Kidney glomerular epithelial cell (primary cell): ENCODE data around the gene RHBDL3.

Experiments
- DNase-seq: peaks from one replicate; lab custom pipeline; 2025; lab: John Stamatoyannopoulos, UW

The RHBDL3 gene

GRCh38 chr17:32266389-32267301, 1.0 kb downstream of the RHBDL3 start:
- no peak for DNase-seq

- no peak for DNase-seq
Observed at GRCh38 chr17:32267690-32268205, 2.1 kb downstream of the RHBDL3 start.

- no peak for DNase-seq
Observed at GRCh38 chr17:32268734-32269288, 3.2 kb downstream of the RHBDL3 start.

- DNase-seq = no peak
Observed at GRCh38 chr17:32269377-32269776, 3.7 kb downstream of the RHBDL3 start.

- DNase-seq = no peak
Observed at GRCh38 chr17:32271844-32272243, 6.2 kb downstream of the RHBDL3 start.

GRCh38 chr17:32274101-32274500, 8.5 kb downstream of the RHBDL3 start:
- DNase-seq = no peak

GRCh38 chr17:32274643-32275042, 9.0 kb downstream of the RHBDL3 start:
- no peak for DNase-seq

GRCh38 chr17:32275060-32276042, 9.7 kb downstream of the RHBDL3 start:
- DNase-seq = peak; percentile 40

GRCh38 chr17:32276171-32276601, 10.6 kb downstream of the RHBDL3 start:
- no peak for DNase-seq

GRCh38 chr17:32277284-32277683, 11.7 kb downstream of the RHBDL3 start:
- DNase-seq = no peak

- no peak for DNase-seq
Observed at GRCh38 chr17:32278815-32279214, 13.2 kb downstream of the RHBDL3 start.

- DNase-seq = no peak
Observed at GRCh38 chr17:32279891-32280716, 14.5 kb downstream of the RHBDL3 start.

GRCh38 chr17:32281011-32281451, 15.4 kb downstream of the RHBDL3 start:
- no peak for DNase-seq

GRCh38 chr17:32283745-32284201, 18.1 kb downstream of the RHBDL3 start:
- no peak for DNase-seq

- no peak for DNase-seq
Observed at GRCh38 chr17:32285306-32285705, 19.7 kb downstream of the RHBDL3 start.

- no peak for DNase-seq
Observed at GRCh38 chr17:32285746-32286517, 20.3 kb downstream of the RHBDL3 start.

GRCh38 chr17:32286518-32286900, 20.9 kb downstream of the RHBDL3 start:
- no peak for DNase-seq

GRCh38 chr17:32287804-32288511, 22.3 kb downstream of the RHBDL3 start:
- DNase-seq = no peak

GRCh38 chr17:32288615-32289014, 23.0 kb downstream of the RHBDL3 start:
- no peak for DNase-seq
